Measurements from ENCODE around the gene TIAM1. TPM values are rescaled to one million over a fixed set of nuclear protein-coding genes. Genes with fewer than 3 reads are reported as not detected.
A peak's percentile ranks its signal among the peaks of the same experiment; 100 is the strongest.

The TIAM1 gene
- total and polyA plus RNA-seq, 9 donors = 8.7 to 21.3 (median 12.4) TPM

DNA sequence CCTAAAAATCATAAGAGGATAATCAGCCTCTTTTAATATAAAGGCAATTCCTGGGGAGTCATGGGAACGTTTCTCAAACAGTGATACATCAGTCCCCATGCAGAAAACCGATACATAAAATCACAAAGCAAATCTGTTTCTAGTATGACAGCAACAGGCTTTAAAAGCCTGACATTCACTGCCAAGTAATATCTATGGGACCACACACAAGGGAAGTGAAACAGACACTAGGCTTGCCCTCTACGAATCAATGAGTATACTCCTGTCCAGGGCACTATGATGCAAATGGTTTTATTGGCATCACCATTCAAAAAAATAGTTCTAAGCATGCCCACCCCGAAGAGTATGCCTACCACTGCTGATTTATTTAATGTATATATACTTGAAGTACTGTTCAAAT is 54.4 kb downstream of the TIAM1 start:
- 60% methylated on average over 2 of the region's 4 CpGs for WGBS (ENCODE audit: insufficient coverage)
- H3K36me3 ChIP-seq (ENCODE audit: control insufficient read depth, insufficient read depth, low read length) = no peaks in the 10 kb centered on the region
- H3K27ac ChIP-seq (ENCODE audit: low read length) = no peak overlapping the region
- peaks cover 6% of the 10 kb centered on the region for H3K4me1 ChIP-seq (ENCODE audit: control insufficient read depth, insufficient read depth, low read length)
- no peaks in the 10 kb centered on the region for H3K9me3 ChIP-seq (replicated peaks; ENCODE audit: control insufficient read depth, low read depth, low read length)
- H3K27me3 ChIP-seq (ENCODE audit: control insufficient read depth, insufficient read depth, low read length) = no peaks in the 10 kb centered on the region
- peak; percentile 48 for DNase-seq
- H3K4me3 ChIP-seq (ENCODE audit: low read length) = no peak overlapping the region

DNA sequence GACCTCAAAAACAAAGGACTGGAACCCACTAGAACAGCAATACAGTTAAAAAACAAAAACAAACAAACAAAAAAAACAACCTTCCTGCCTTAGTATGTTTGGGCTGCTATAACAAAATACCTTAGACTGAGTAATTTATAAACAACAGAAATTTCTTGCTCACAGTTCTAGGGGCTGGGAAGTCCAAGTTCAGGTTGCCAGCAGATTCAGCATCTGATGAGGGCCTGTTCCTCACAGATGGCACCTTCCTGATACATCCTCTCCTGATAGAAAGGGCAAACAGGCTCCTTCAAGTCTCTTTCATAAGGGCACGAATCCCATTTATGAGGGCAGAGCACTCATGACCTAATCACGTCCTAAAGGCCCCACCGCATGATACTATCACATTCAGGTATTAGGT is 55.9 kb downstream of the TIAM1 start:
- no peak for DNase-seq
- H3K27ac ChIP-seq (ENCODE audit: low read length) = no peak overlapping the region
- H3K4me3 ChIP-seq (ENCODE audit: low read length) = no peak overlapping the region
- H3K9me3 ChIP-seq (replicated peaks; ENCODE audit: control insufficient read depth, low read depth, low read length) = no peaks in the 10 kb centered on the region
- no peaks in the 10 kb centered on the region for H3K36me3 ChIP-seq (ENCODE audit: control insufficient read depth, insufficient read depth, low read length)
- peaks cover 6% of the 10 kb centered on the region for H3K4me1 ChIP-seq (ENCODE audit: control insufficient read depth, insufficient read depth, low read length)
- WGBS (ENCODE audit: insufficient coverage) = 33% methylated on average over 1 of the region's 3 CpGs
- no peaks in the 10 kb centered on the region for H3K27me3 ChIP-seq (ENCODE audit: control insufficient read depth, insufficient read depth, low read length)

DNA sequence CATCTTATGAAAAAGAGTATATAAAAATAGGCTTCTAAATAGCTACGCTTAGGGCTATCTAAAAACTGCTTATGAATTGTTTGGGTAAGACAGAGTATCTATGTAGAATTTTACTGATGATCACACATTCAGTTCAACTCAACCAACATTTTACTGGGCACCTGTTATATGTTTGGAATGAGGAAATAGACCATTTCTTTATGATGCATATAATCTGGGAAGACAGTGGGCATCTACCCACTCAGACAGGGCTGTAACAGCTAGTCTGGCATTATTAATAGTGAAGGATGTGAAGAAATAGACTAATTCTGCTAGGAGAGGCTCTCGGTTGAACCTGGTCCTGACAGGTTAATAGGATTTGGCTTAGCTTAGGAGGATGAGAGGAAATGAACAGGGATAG is 56.9 kb downstream of the TIAM1 start:
- no peak for DNase-seq
- Histone ChIP-seq H3K36me3 (ENCODE audit: control insufficient read depth, insufficient read depth, low read length) (no peaks in the 10 kb centered on the region), H3K27ac (ENCODE audit: low read length) (no peak overlapping the region), H3K27me3 (ENCODE audit: control insufficient read depth, insufficient read depth, low read length) (no peaks in the 10 kb centered on the region), H3K9me3 (replicated peaks; ENCODE audit: control insufficient read depth, low read depth, low read length) (no peaks in the 10 kb centered on the region), H3K4me3 (ENCODE audit: low read length) (no peak overlapping the region), H3K4me1 (ENCODE audit: control insufficient read depth, insufficient read depth, low read length) (peaks cover 6% of the 10 kb centered on the region)
- 69% methylated on average over 1 of the region's 2 CpGs for WGBS (ENCODE audit: insufficient coverage)

DNA sequence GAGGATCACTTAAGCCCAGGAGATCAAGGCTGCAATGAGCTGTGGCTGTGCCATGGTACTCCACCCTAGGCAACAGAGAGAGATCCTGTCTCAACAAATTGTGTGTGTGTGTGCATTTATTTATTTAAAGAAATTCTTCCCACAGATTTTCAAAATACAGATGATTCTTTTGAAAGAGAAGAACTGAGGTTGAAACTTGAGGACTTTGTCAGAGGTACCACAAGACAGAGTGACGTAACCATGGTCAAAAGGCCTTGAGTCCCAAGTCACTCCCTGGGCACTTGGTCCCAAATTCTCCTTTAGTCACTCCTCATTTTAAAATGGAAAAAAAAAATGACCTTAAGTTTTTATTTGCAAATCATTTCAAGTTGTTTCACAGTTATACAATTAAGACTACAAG is 57.4 kb downstream of the TIAM1 start:
- H3K4me3 ChIP-seq (ENCODE audit: low read length) = no peak overlapping the region
- no peaks in the 10 kb centered on the region for H3K9me3 ChIP-seq (replicated peaks; ENCODE audit: control insufficient read depth, low read depth, low read length)
- DNase-seq = no peak
- no peak overlapping the region for H3K27ac ChIP-seq (ENCODE audit: low read length)
- 75% methylated on average over 1 of the region's 1 CpG for WGBS (ENCODE audit: insufficient coverage)
- H3K36me3 ChIP-seq (ENCODE audit: control insufficient read depth, insufficient read depth, low read length) = no peaks in the 10 kb centered on the region
- H3K27me3 ChIP-seq (ENCODE audit: control insufficient read depth, insufficient read depth, low read length) = no peaks in the 10 kb centered on the region
- peaks cover 6% of the 10 kb centered on the region for H3K4me1 ChIP-seq (ENCODE audit: control insufficient read depth, insufficient read depth, low read length)

DNA sequence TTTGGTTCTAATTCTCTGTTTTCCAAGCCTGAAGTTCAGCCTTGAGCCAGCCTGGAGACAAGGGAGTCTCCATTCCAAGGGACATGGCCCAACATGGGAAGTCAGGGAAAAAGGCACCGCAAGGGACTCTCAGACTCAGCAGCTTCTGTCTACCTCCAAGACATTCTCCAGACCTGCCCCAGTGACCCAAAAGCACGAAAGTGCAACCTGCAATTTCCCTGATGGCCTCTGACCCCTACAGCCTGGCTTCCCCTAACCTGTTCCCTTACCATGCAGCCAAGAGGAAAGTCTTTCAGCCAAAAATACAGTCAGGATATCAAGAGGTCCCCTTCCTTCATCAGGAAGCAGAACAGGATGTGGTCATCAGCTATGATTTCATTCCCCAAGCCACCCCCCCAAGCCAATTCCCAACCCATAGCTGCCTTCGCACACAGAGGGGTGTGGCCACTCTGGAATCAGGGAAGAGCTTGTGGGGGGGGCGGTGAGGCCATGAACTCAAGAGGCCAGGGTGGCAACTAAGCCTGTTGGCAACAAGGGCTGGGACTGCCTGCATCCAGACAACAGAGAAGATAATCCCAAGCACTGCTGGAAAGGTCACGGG is 59.2 kb downstream of the TIAM1 start:
- H3K27ac ChIP-seq (ENCODE audit: low read length) = no peak overlapping the region
- DNase-seq = peak; percentile 14
- H3K9me3 ChIP-seq (replicated peaks; ENCODE audit: control insufficient read depth, low read depth, low read length) = no peaks in the 10 kb centered on the region
- no peaks in the 10 kb centered on the region for H3K27me3 ChIP-seq (ENCODE audit: control insufficient read depth, insufficient read depth, low read length)
- no peak overlapping the region for H3K4me3 ChIP-seq (ENCODE audit: low read length)
- peaks cover 6% of the 10 kb centered on the region for H3K4me1 ChIP-seq (ENCODE audit: control insufficient read depth, insufficient read depth, low read length)
- WGBS (ENCODE audit: insufficient coverage) = 78% methylated on average over 4 of the region's 5 CpGs
- H3K36me3 ChIP-seq (ENCODE audit: control insufficient read depth, insufficient read depth, low read length) = no peaks in the 10 kb centered on the region

DNA sequence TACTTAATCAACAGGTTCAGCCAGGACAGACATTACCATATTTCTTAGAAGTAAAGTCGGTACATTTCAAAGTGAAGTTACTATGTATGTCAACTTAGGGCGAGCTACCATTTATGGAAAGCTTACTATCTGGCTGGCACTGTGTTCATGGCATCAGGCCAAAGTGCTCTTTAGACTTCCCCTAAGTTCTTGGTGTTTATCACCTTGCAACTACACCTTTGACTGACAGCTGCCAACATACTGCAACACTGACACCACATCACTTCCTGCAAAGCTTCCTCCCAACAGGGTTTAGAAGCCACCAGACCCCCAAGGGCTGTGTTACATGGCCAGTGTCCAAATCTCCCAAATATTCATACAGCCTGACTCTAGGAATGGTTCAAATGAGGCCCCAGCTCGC is 61.0 kb downstream of the TIAM1 start:
- Histone ChIP-seq H3K4me1 (ENCODE audit: control insufficient read depth, insufficient read depth, low read length) (peaks cover 6% of the 10 kb centered on the region), H3K27me3 (ENCODE audit: control insufficient read depth, insufficient read depth, low read length) (no peaks in the 10 kb centered on the region), H3K36me3 (ENCODE audit: control insufficient read depth, insufficient read depth, low read length) (no peaks in the 10 kb centered on the region), H3K4me3 (ENCODE audit: low read length) (no peak overlapping the region), H3K27ac (ENCODE audit: low read length) (no peak overlapping the region), H3K9me3 (replicated peaks; ENCODE audit: control insufficient read depth, low read depth, low read length) (no peaks in the 10 kb centered on the region)
- no CpG with 5 or more reads among the region's 3 CpGs for WGBS (ENCODE audit: insufficient coverage)
- no peak for DNase-seq

DNA sequence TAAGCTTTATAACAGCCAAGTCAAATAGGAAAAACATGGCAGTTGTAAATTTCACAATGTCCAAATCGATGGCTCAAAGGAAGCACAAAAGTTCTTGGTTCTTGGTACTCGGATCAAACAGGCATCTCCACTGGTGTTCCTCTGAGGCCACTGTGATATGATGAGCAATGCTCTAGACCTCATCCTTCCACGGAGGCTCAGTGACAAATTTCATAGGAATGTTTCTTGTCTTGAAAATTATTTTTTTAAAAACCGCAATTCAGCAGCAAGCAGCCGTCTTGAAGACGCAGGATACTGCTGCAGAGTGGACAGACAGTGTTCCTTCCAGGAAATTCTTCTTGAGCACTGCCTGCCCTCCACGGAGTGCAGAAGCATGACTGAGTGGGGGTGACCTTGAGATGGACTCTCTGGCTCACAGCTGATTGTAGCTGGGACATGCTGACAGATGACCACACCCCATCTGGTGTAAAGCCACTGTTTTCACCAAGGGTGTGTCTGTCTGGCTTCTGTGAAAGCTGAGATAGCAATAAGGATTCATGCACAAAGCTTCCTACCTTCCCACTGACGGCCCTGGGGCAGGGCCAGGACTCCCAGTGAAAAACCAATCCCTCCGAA is 61.9 kb downstream of the TIAM1 start:
- Histone ChIP-seq H3K36me3 (ENCODE audit: control insufficient read depth, insufficient read depth, low read length) (no peaks in the 10 kb centered on the region), H3K27me3 (ENCODE audit: control insufficient read depth, insufficient read depth, low read length) (no peaks in the 10 kb centered on the region), H3K4me3 (ENCODE audit: low read length) (no peak overlapping the region), H3K27ac (ENCODE audit: low read length) (no peak overlapping the region), H3K4me1 (ENCODE audit: control insufficient read depth, insufficient read depth, low read length) (peaks cover 6% of the 10 kb centered on the region), H3K9me3 (replicated peaks; ENCODE audit: control insufficient read depth, low read depth, low read length) (no peaks in the 10 kb centered on the region)
- peak; percentile 24 for DNase-seq
- WGBS (ENCODE audit: insufficient coverage) = 64% methylated on average over 7 of the region's 9 CpGs

DNA sequence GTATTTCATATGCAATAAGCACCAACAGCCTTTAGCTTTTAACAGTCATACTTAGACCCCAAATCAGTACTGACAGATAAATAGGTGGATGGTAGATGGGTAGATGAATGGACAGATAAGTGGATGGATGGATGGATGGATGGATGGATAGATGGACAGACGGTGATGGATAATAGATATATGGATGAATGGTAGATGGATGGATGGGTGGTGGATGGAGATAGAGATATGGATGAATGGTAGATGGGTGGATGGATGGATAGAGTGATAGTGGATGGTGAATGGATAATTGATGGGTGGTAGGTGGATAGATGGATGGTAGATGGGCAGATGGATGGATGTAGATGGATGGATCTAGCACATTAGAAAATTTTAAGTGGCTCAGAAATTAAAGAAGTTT is 62.5 kb downstream of the TIAM1 start:
- H3K4me3 ChIP-seq (ENCODE audit: low read length) = no peak overlapping the region
- H3K27ac ChIP-seq (ENCODE audit: low read length) = no peak overlapping the region
- no peaks in the 10 kb centered on the region for H3K27me3 ChIP-seq (ENCODE audit: control insufficient read depth, insufficient read depth, low read length)
- peaks cover 6% of the 10 kb centered on the region for H3K4me1 ChIP-seq (ENCODE audit: control insufficient read depth, insufficient read depth, low read length)
- H3K9me3 ChIP-seq (replicated peaks; ENCODE audit: control insufficient read depth, low read depth, low read length) = no peaks in the 10 kb centered on the region
- no peaks in the 10 kb centered on the region for H3K36me3 ChIP-seq (ENCODE audit: control insufficient read depth, insufficient read depth, low read length)
- 92% methylated on average over 1 of the region's 1 CpG for WGBS (ENCODE audit: insufficient coverage)
- DNase-seq = no peak

DNA sequence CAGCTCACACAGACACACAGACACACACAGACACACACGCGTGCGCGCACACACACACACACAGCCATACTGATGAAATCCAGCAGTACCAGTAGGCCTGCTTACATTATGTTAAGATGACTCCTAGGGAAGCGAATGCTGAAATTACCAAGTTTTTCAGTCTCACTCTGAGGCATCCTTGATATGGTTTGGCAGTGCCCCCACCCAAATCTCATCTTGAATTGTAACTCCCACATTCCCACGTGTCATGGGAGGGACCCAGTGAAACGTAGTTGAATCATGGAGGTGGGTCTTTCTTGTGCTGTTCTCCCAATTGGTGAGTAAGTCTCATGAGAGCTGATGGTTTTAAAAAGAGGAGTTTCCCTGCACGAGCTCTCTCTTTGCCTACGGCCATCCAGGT is 64.1 kb downstream of the TIAM1 start:
- no peaks in the 10 kb centered on the region for H3K36me3 ChIP-seq (ENCODE audit: control insufficient read depth, insufficient read depth, low read length)
- H3K27ac ChIP-seq (ENCODE audit: low read length) = no peak overlapping the region
- DNase-seq = no peak
- no peaks in the 10 kb centered on the region for H3K9me3 ChIP-seq (replicated peaks; ENCODE audit: control insufficient read depth, low read depth, low read length)
- H3K4me3 ChIP-seq (ENCODE audit: low read length) = no peak overlapping the region
- no peaks in the 10 kb centered on the region for H3K27me3 ChIP-seq (ENCODE audit: control insufficient read depth, insufficient read depth, low read length)
- peaks cover 2% of the 10 kb centered on the region for H3K4me1 ChIP-seq (ENCODE audit: control insufficient read depth, insufficient read depth, low read length)
- no CpG with 5 or more reads among the region's 9 CpGs for WGBS (ENCODE audit: insufficient coverage)

DNA sequence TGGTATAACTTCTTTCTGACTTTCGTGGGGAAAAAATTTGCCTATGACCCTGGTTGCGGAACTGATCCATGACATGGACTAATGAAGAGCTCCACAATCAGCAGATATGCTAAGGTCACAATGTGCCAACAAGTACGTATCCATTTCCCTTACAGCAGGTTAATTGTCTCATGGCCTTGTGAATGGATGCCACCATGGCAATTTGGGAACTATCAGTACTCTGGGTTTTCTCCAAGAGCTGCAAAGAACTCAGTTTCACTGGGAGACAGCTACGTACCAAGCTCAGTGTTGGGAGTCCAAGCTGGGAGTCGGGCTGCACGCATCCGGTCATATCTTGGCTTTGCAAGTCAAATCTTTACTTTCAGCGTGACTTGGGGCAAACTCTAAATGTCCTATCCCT is 64.8 kb downstream of the TIAM1 start:
- H3K27ac ChIP-seq (ENCODE audit: low read length) = no peak overlapping the region
- H3K4me1 ChIP-seq (ENCODE audit: control insufficient read depth, insufficient read depth, low read length) = no peaks in the 10 kb centered on the region
- H3K9me3 ChIP-seq (replicated peaks; ENCODE audit: control insufficient read depth, low read depth, low read length) = no peaks in the 10 kb centered on the region
- DNase-seq = no peak
- no peaks in the 10 kb centered on the region for H3K27me3 ChIP-seq (ENCODE audit: control insufficient read depth, insufficient read depth, low read length)
- 96% methylated on average over 5 of the region's 8 CpGs for WGBS (ENCODE audit: insufficient coverage)
- H3K4me3 ChIP-seq (ENCODE audit: low read length) = no peak overlapping the region
- no peaks in the 10 kb centered on the region for H3K36me3 ChIP-seq (ENCODE audit: control insufficient read depth, insufficient read depth, low read length)

All from muscle of leg (tissue), 11 donors.